AG04450 (cell line): ENCODE results near the gene SLC31A2. TPM values are rescaled to one million over a fixed set of nuclear protein-coding genes. Genes with fewer than 3 reads are reported as not detected.
"Not testable (repeated sequence)": the region's sequence is repeated elsewhere in the genome, so short reads cannot be mapped to it uniquely, and the experiment has no call there.

Experiments
- CTCF ChIA-PET: fragments of 300-600, 350-600 bp; formaldehyde crosslinking; extraction: SDS; loops from one replicate; lab custom pipeline; 2022; ENCODE audit warnings: antibody characterized with exemption, inconsistent platforms; lab: Charles Lee
- POLR2A ChIA-PET: fragments of 350-600 bp; formaldehyde crosslinking; extraction: SDS; loops from one replicate; lab custom pipeline; 2021; ENCODE audit warnings: antibody characterized with exemption, inconsistent platforms; lab: Yijun Ruan, JAX
- DNase-seq: peaks from one replicate; pipeline ENCODE4 v3.0.0-alpha.2; 2011; ENCODE audit warnings: low read depth, low spot score
- H3K27ac ChIP-seq: one replicate; pipeline ENCODE4 v1.5.1; 2012; ENCODE audit warnings: low read depth, low read length, control low read depth
- H3K27me3 ChIP-seq: one replicate; pipeline ENCODE4 v1.6.0; 2012; ENCODE audit warnings: low read length; ENCODE audit not compliant: control insufficient read depth, insufficient read depth
- H3K4me3 ChIP-seq: 2 replicates; pipeline ENCODE4 v1.5.1; 2011; ENCODE audit warnings: mild to moderate bottlenecking, low read depth, low read length, control low read depth
- H3K9me3 ChIP-seq: 2 replicates; pipeline ENCODE4 v1.5.1; 2012; ENCODE audit warnings: low read length; ENCODE audit not compliant: control insufficient read depth, insufficient read depth
- CTCF ChIP-seq: IDR thresholded peaks from 2 replicates; pipeline ENCODE4 v1.5.1; 2011; ENCODE audit warnings: low read depth, low read length, control low read depth, inconsistent platforms
- polyA plus RNA-seq: library from polyadenylated mRNA; depleted of rRNA; stranded (reverse); fragments of >200 nt; gene quantifications from 2 replicates; pipeline ENCODE4 v1.2.3, GENCODE V29; 2011

SLC31A2 gene
- polyA plus RNA-seq, 1 experiment: 6.6 TPM

- Histone ChIP-seq H3K27me3 (peaks cover 10% of the 10 kb centered on the region), H3K4me3 (no peak overlapping the region), H3K27ac (no peak overlapping the region), H3K9me3 (no peaks in the 10 kb centered on the region)
- ChIA-PET POLR2A (no interaction called here), CTCF (no interaction called here)
- TF ChIP-seq CTCF: no peak
- no peak for DNase-seq
These were observed 11.5 kb upstream of the SLC31A2 start for GRCh38 chr9:113139225-113139829.

- TF ChIP-seq CTCF: no peak
These were observed 10.9 kb upstream of the SLC31A2 start for GRCh38 chr9:113139953-113140352.

GRCh38 chr9:113140896-113141295, 9.9 kb upstream of the SLC31A2 start:
- POLR2A ChIA-PET, H3K9me3 ChIP-seq, H3K27ac ChIP-seq, DNase-seq, H3K4me3 ChIP-seq, CTCF ChIA-PET: not testable (repeated sequence)
- H3K27me3 ChIP-seq: peaks cover 14% of the 10 kb centered on the region

More at GRCh38 chr9:113139953-113140352, 10.9 kb upstream of the SLC31A2 start:
- Histone ChIP-seq H3K9me3 (no peaks in the 10 kb centered on the region), H3K4me3 (no peak overlapping the region), H3K27ac (no peak overlapping the region), H3K27me3 (peaks cover 10% of the 10 kb centered on the region)
- ChIA-PET CTCF (no interaction called here), POLR2A (no interaction called here)
- no peak for DNase-seq

GRCh38 chr9:113143432-113144227, 7.2 kb upstream of the SLC31A2 start:
- Histone ChIP-seq H3K27ac (no peak overlapping the region), H3K9me3 (no peaks in the 10 kb centered on the region), H3K4me3 (no peak overlapping the region), H3K27me3 (peaks cover 14% of the 10 kb centered on the region)
- CTCF ChIA-PET: no interaction called here
- POLR2A ChIA-PET: no interaction called here
- no peak for TF ChIP-seq CTCF
- DNase-seq: no peak

GRCh38 chr9:113148372-113148705, 2.5 kb upstream of the SLC31A2 start:
- CTCF ChIA-PET: no interaction called here
- H3K9me3 ChIP-seq: no peaks in the 10 kb centered on the region; the same call in 1 of the 2 replicates
- H3K27ac ChIP-seq: no peak overlapping the region
- peaks cover 12% of the 10 kb centered on the region for H3K27me3 ChIP-seq
- H3K4me3 ChIP-seq: no peak overlapping the region
- POLR2A ChIA-PET: no interaction called here
- TF ChIP-seq CTCF: no peak
- DNase-seq: no peak
